ENCODE results near the gene TMEM42.
A peak's percentile ranks its signal among the peaks of the same experiment; 100 is the strongest.

- no peak for TF ChIP-seq CHD1 (IDR thresholded peaks at IDR 0.05; ENCODE audit: low read depth, low read length)
- no peak for TF ChIP-seq POLR2A (IDR thresholded peaks at IDR 0.05; ENCODE audit: low read depth, low read length)
- 0 out of 2 replicates have a peak, but pooled peaks have one; percentile 16 for TF ChIP-seq CTCF (conservative IDR thresholded peaks at IDR 0.05; ENCODE audit: low read depth, low read length)
- TF ChIP-seq MAFK (IDR thresholded peaks at IDR 0.05; ENCODE audit: low read depth, low read length), result no peak
- TF ChIP-seq CEBPB (IDR thresholded peaks at IDR 0.05; ENCODE audit: low read depth, low read length), result no peak
- no peak for TF ChIP-seq USF2 (IDR thresholded peaks at IDR 0.05; ENCODE audit: low read depth, low read length)
Observed at GRCh38 chr3:44883213-44883955, 21.7 kb downstream of the TMEM42 start.
